Fibroblast of pulmonary artery (primary cell): ENCODE data around the gene UBIAD1.

ENCODE experiments used
- DNase-seq: peaks from one replicate; pipeline ENCODE4 v3.0.0-alpha.2; 2010; ENCODE audit warnings: low read depth
- H3K4me3 ChIP-seq: replicated peaks from 2 replicates; pipeline ENCODE4 v1.5.1; 2011; ENCODE audit warnings: low read depth, mild to moderate bottlenecking, control low read depth, low read length, moderate library complexity
- TF ChIP-seq, protein P1 (sequence below): IDR thresholded peaks from 2 replicates; pipeline ENCODE4 v1.5.1; 2011; ENCODE audit warnings: mild to moderate bottlenecking, control low read depth, low read length, inconsistent platforms; ENCODE audit errors: missing control alignments

Gene UBIAD1

DNA sequence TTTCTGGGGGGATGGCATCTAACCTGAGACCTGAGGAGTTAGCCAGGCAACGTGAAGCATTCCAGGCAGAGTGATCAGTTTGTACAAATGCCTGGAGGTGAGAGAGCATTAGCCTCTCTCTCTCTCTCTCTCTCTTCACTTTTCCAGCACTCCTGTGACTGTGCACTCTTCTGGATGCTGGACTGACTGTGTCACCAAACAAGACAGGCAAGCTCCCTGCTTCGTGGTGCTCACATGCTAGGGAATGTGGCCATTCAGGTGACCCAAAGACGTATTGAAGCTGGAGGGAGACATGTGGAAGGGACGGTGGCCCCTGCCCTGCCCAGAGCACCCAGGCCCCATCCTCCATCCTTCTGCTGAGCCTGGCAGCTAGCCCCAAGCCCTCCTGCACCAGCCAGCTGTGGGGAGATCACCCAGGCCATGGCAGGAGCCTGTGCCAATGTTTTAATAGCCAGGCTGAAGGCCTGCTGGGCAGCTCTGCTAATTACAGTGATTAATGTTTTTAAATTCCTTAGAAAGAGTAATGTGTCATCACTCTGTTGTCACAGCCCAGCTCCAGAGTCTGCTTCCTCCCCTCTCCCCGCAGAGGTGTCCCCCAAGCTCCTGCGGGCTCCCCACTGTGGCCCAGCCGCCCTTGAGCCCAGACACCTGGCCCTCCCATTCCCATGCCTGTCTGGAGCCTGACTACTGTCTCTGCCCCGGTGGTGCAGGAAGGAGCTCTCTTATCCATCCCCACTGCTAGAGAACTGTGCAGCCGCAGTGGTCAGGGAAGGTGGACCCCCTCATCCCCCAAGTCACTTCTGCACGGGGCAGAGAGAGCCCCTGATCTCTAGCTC lies 48.9 kb downstream of the UBIAD1 start:
- TF ChIP-seq, protein P1, sequence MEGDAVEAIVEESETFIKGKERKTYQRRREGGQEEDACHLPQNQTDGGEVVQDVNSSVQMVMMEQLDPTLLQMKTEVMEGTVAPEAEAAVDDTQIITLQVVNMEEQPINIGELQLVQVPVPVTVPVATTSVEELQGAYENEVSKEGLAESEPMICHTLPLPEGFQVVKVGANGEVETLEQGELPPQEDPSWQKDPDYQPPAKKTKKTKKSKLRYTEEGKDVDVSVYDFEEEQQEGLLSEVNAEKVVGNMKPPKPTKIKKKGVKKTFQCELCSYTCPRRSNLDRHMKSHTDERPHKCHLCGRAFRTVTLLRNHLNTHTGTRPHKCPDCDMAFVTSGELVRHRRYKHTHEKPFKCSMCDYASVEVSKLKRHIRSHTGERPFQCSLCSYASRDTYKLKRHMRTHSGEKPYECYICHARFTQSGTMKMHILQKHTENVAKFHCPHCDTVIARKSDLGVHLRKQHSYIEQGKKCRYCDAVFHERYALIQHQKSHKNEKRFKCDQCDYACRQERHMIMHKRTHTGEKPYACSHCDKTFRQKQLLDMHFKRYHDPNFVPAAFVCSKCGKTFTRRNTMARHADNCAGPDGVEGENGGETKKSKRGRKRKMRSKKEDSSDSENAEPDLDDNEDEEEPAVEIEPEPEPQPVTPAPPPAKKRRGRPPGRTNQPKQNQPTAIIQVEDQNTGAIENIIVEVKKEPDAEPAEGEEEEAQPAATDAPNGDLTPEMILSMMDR, result no peak
- no peak for DNase-seq
- H3K4me3 ChIP-seq, result no peak overlapping the region

DNA sequence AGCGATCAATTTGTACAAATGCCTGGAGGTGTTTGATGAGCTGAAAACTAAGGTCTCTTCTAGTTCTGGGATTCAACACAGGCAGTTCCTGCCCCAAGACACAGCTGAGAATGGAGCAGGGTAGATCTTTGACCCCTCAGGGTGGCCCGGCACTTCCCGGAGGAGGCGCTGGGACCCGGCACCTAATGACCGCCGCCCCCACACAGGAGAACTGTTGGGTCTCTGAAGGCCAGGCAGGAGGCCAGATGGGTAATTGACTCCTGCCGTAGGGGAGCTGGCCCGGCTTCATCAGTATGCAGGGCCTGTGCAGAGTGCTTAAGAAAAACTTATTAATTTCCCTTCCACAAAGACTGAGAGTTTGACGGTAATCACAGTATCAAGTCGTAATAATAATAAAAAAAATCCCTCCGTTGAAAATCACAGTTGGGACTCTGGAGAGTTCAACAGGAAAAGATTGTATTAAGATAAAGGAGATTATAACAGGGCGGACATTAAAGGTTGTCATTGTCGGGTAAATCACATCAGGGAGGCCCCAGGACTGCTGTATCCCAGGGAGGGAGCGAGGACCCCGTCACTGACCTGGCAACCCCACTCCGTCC lies 51.7 kb downstream of the UBIAD1 start:
- TF ChIP-seq, protein P1, result no peak
- DNase-seq, result no peak
- no peak overlapping the region for H3K4me3 ChIP-seq

GRCh38 chr1:11326070-11326469 lies 53.1 kb downstream of the UBIAD1 start:
- TF ChIP-seq, protein P1, result no peak
- DNase-seq, result no peak
- H3K4me3 ChIP-seq, result no peak overlapping the region

GRCh38 chr1:11328444-11328843 lies 55.4 kb downstream of the UBIAD1 start:
- TF ChIP-seq, protein P1, result no peak
- no peak overlapping the region for H3K4me3 ChIP-seq

DNA sequence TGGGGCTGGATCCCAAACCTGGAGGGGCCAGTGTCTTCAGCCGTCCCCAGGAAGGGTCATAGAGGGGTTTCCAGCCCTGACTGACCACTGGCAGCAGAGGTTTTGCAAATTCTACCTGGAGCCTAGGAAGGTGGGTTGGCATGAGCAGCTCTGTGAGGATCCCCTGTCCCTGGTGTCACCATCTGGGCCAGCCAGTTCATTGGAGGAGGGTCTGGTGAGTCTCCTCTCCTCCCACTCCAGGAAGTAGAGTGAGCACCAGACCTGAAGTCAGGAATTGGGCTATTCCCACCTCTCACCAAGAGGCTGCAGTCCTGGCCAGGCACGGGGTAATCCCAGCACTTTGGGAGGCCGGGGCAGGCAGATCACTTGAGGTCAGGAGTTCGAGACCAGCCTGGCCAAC lies 57.4 kb downstream of the UBIAD1 start:
- TF ChIP-seq, protein P1, result no peak
- no peak overlapping the region for H3K4me3 ChIP-seq
- DNase-seq, result no peak

More at GRCh38 chr1:11328444-11328843, 55.4 kb downstream of the UBIAD1 start:
- no peak for DNase-seq

DNA sequence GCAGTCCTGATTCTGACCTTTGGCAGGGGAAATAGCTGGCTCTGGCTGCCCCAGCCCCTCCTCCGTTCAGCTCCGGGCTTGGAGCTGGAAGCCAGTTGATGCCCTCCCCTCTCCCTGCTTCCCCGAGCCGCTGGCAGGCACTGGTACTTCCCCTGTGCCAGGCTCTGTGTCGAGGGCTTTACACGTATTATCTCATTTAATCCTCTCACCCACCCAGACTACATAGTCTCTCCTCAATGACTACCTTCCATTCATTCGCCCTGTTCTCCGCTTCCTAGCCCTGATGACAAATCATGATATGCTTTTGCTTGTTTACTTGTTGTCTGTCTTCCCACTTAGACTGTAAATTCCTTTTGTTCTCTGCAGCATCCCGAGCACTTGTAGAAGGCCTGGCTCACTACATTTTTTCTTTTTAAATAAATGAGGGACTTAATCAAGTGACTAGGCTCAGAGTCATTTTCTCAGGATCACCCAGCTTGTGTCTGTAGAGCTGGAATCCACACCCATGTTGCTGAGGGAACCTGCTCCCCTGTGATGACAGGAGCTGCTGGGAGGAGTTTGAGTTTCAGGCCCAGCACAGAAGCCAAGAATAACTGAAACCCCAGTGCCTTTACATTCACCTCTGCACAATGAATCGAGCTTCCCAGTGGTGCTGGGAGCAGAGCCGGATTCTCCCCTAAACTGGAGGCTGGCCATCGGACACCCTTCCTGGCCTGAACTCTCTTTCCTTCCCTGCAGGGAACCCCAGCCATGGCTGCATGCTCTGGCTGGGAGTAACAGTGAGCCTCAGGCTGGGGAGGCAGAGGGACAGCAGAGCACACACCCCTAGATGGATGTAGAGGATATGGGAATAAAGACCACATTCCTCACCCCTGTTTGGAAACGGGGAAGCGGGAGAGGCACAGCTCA lies 58.3 kb downstream of the UBIAD1 start:
- TF ChIP-seq, protein P1, result no peak
- no peak for DNase-seq
- H3K4me3 ChIP-seq, result no peak overlapping the region
